Endothelial cell of umbilical vein (primary cell): ENCODE measurements around the gene FAM210A. TPM values are rescaled to one million over a fixed set of nuclear protein-coding genes. Genes with fewer than 3 reads are reported as not detected.

Experiments used
- BruUV-seq: library from RNA; stranded (reverse); fragments of 400-500 nt; replicated peaks from 2 replicates; lab custom pipeline; 2021; lab: Mats Ljungman, UMichigan
- CTCF ChIA-PET: fragments of 300-600, 350-600 bp; sonication (Branson Sonifier 250); formaldehyde crosslinking; loops from one replicate; lab custom pipeline; 2021; ENCODE audit warnings: antibody characterized with exemption, inconsistent platforms; lab: Charles Lee
- POLR2A ChIA-PET: fragments of 300-600, 350-600 bp; sonication (Branson Sonifier 250); formaldehyde crosslinking; loops from one replicate; lab custom pipeline; 2021; ENCODE audit warnings: antibody characterized with exemption, inconsistent platforms; lab: Charles Lee
- DNase-seq: peaks from one replicate; pipeline ENCODE4 v3.0.0-alpha.2; 2011; ENCODE audit warnings: low read depth, low spot score
- FAIRE-seq: peaks from 2 replicates; lab custom pipeline; 2011; peaks lifted over from hg19 to GRCh38; lab: Jason Lieb, UNC
- H2AFZ ChIP-seq: 2 replicates; pipeline ENCODE4 v1.6.0; 2012; ENCODE audit warnings: low read depth, low read length, control low read depth, inconsistent platforms
- H3K27ac ChIP-seq: 2 replicates; pipeline ENCODE4 v1.5.1; 2011; ENCODE audit warnings: low read depth, mild to moderate bottlenecking, control low read depth, low read length, moderate library complexity; ENCODE audit not compliant: insufficient read depth
- H3K27me3 ChIP-seq, 2 experiments: 2 replicates each; pipeline versions ENCODE4 v1.6.0 to v1.6.1; 2011; ENCODE audit warnings: low read length in 2 of 2, mixed read lengths in 1 of 2; ENCODE audit not compliant: control insufficient read depth in 2 of 2, insufficient read depth in 2 of 2
- H3K36me3 ChIP-seq, 2 experiments: 2 replicates in 1 of 2; 3 replicates in 1 of 2; pipeline ENCODE4 v1.5.1; 2011; ENCODE audit warnings: low read length in 2 of 2, mild to moderate bottlenecking in 1 of 2, moderate library complexity in 1 of 2; ENCODE audit not compliant: control insufficient read depth in 2 of 2, insufficient read depth in 2 of 2; ENCODE audit errors: extremely low read depth in 1 of 2
- H3K4me1 ChIP-seq: 3 replicates; pipeline ENCODE4 v1.5.1; 2011; ENCODE audit warnings: mild to moderate bottlenecking, low read length; ENCODE audit not compliant: control insufficient read depth, insufficient read depth; ENCODE audit errors: extremely low read depth
- H3K4me2 ChIP-seq: 2 replicates; pipeline ENCODE4 v1.6.1; 2011; ENCODE audit warnings: low read length, control low read depth, mixed read lengths; ENCODE audit not compliant: insufficient read depth
- H3K4me3 ChIP-seq, 3 experiments: fragments of 200-600 bp in 1 of 3; sonication (generic), shearing (Covaris generic) in 1 of 3; replicated peaks in 1 of 3; 2 replicates each; pipeline ENCODE4 v1.5.1; 2011 to 2016; ENCODE audit warnings: control low read depth in 3 of 3, low read length in 3 of 3, mild to moderate bottlenecking in 2 of 3, inconsistent platforms in 1 of 3, low read depth in 1 of 3, moderate library complexity in 1 of 3; ENCODE audit not compliant: insufficient read depth in 1 of 3
- H3K79me2 ChIP-seq: 2 replicates; pipeline ENCODE4 v1.6.0; 2012; ENCODE audit warnings: low read length, inconsistent platforms; ENCODE audit not compliant: control insufficient read depth, insufficient read depth
- H3K9ac ChIP-seq: replicated peaks from 2 replicates; pipeline ENCODE3; 2011; ENCODE audit warnings: low read length, control low read depth; ENCODE audit not compliant: insufficient read depth; ENCODE audit errors: extremely low read depth
- H3K9me1 ChIP-seq: replicated peaks from 3 replicates; pipeline ENCODE4 v1.6.0; 2011; ENCODE audit warnings: mild to moderate bottlenecking, low read length; ENCODE audit not compliant: control insufficient read depth, insufficient read depth; ENCODE audit errors: extremely low read depth
- H3K9me3 ChIP-seq: replicated peaks from 2 replicates; pipeline ENCODE4 v1.5.1; 2012; ENCODE audit warnings: low read length, inconsistent platforms; ENCODE audit not compliant: control insufficient read depth, insufficient read depth
- H4K20me1 ChIP-seq: replicated peaks from 2 replicates; pipeline ENCODE3; 2011; ENCODE audit warnings: mild to moderate bottlenecking, low read length; ENCODE audit not compliant: control insufficient read depth, insufficient read depth; ENCODE audit errors: extremely low read depth
- EZH2 ChIP-seq: IDR thresholded peaks from 2 replicates; pipeline ENCODE4 v1.6.1; 2012; ENCODE audit warnings: borderline replicate concordance, low read depth, mild to moderate bottlenecking, moderate library complexity, low read length, inconsistent platforms; ENCODE audit not compliant: severe bottlenecking
- FOS ChIP-seq: IDR thresholded peaks from 2 replicates; pipeline ENCODE4 v1.6.1; 2011; ENCODE audit warnings: mild to moderate bottlenecking, low read length, moderate library complexity, borderline replicate concordance; ENCODE audit not compliant: insufficient read depth
- GATA2 ChIP-seq: IDR thresholded peaks from 2 replicates; pipeline ENCODE4 v1.7.0; 2011; ENCODE audit warnings: low read depth, mild to moderate bottlenecking, moderate library complexity, mixed read lengths, low read length; ENCODE audit not compliant: insufficient read length, insufficient read depth
- JUN ChIP-seq: IDR thresholded peaks from 2 replicates; pipeline ENCODE4 v1.6.1; 2011; ENCODE audit warnings: borderline replicate concordance, low read depth; ENCODE audit not compliant: insufficient read length, insufficient read depth
- MYC ChIP-seq: IDR thresholded peaks from one replicate; pipeline ENCODE4 v1.6.1; 2011; ENCODE audit warnings: mild to moderate bottlenecking, low read depth, low read length
- POLR2A ChIP-seq: IDR thresholded peaks from 2 replicates; pipeline ENCODE4 v1.6.1; 2012; ENCODE audit warnings: low read depth, mild to moderate bottlenecking, control low read depth, low read length
- POLR2AphosphoS5 ChIP-seq: IDR thresholded peaks from 2 replicates; pipeline ENCODE4 v1.6.1; 2012; ENCODE audit warnings: low read depth, mild to moderate bottlenecking, control low read depth, low read length, moderate library complexity; ENCODE audit not compliant: insufficient read depth
- dilution Hi-C: fragments of 300-500 bp; cut with MboI; formaldehyde crosslinking; loops from one replicate; pipeline ENCODE4 v1.15.0; 2019; ENCODE audit warnings: low sequenced_read_pairs; ENCODE audit not compliant: extremely low pct_ligation_motif_present
- intact Hi-C: fragments of 100-400 bp; cut with micrococcal nuclease; formaldehyde crosslinking; loops from one replicate; pipeline ENCODE4 v1.10.0; 2022
- polyA plus RNA-seq, 4 experiments: library from polyadenylated mRNA; depleted of rRNA in 3 of 4; stranded (reverse) in 3 of 4; unstranded in 1 of 4; fragments of >200 nt; gene quantifications; 2 replicates each; pipeline versions ENCODE4 v1.2.1 to v1.2.3, GENCODE V29; 2011 to 2012; ENCODE audit warnings: missing spikeins in 1 of 4
- total RNA-seq: library from RNA; stranded (reverse); gene quantifications from 2 replicates; pipeline ENCODE4 v1.2.3, GENCODE V29; 2021
- TF ChIP-seq, protein P1 (sequence below): IDR thresholded peaks from 2 replicates; pipeline ENCODE4 v1.6.1; 2011; ENCODE audit not compliant: insufficient read depth, insufficient read length
- TF ChIP-seq, protein P2 (sequence below), 2 donors: IDR thresholded peaks; 1 replicate in 1 of 2; 2 replicates in 1 of 2; pipeline ENCODE4 v1.5.1; 2011; ENCODE audit warnings: low read length in 2 of 2, mild to moderate bottlenecking in 2 of 2, moderate library complexity in 2 of 2, control low read depth in 1 of 2, inconsistent platforms in 1 of 2, low read depth in 1 of 2; ENCODE audit not compliant: insufficient read depth in 1 of 2; ENCODE audit errors: extremely low read depth in 1 of 2

The FAM210A gene
- total and polyA plus RNA-seq, 2 donors (not counting 3 experiments of a cell fraction or from before 2014, with no cell fraction given) = 7.1 to 17.3 TPM

DNA sequence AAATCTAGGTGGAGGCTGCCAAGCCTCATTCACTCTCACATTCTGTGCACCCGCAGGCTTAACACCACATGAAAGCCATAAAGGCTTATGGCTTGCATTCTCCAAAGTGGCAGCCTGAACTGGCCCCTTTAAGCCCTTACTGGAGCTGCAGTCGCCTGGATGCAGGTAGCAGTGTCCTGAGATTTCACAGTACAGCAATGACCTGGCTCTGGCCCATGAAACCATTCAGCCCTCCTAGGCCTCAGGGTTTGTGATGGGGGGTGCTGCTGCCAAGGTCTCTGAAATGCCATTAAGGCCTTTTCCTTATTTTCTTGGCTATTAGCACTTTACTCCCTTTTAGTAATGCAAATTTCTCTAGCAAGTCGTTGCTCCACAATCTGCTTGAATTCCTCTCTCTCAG is 48.7 kb upstream of the FAM210A start:
- no TSS peak for BruUV-seq
- Histone ChIP-seq H4K20me1 (no peaks in the 10 kb centered on the region), H3K9ac (no peak overlapping the region), H3K4me2 (no peak overlapping the region), H3K36me3 (no peaks in the 10 kb centered on the region), H3K4me3 (no peak overlapping the region), H3K4me1 (no peaks in the 10 kb centered on the region), H3K9me1 (no peaks in the 10 kb centered on the region), H2AFZ (no peak overlapping the region), H3K9me3 (no peaks in the 10 kb centered on the region), H3K27me3 (no peaks in the 10 kb centered on the region), H3K79me2 (no peaks in the 10 kb centered on the region), H3K27ac (no peak overlapping the region)
- TF ChIP-seq, protein P1, sequence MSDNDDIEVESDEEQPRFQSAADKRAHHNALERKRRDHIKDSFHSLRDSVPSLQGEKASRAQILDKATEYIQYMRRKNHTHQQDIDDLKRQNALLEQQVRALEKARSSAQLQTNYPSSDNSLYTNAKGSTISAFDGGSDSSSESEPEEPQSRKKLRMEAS = no peak
- TF ChIP-seq POLR2A (no peak), GATA2 (no peak), JUN (no peak), FOS (no peak), POLR2AphosphoS5 (no peak), MYC (no peak)
- DNase-seq = no peak
- dilution Hi-C loops = no loop called here
- intact Hi-C loops = no loop called here
- ChIA-PET POLR2A (no interaction called here), CTCF (no interaction called here)
- no peak for FAIRE-seq

DNA sequence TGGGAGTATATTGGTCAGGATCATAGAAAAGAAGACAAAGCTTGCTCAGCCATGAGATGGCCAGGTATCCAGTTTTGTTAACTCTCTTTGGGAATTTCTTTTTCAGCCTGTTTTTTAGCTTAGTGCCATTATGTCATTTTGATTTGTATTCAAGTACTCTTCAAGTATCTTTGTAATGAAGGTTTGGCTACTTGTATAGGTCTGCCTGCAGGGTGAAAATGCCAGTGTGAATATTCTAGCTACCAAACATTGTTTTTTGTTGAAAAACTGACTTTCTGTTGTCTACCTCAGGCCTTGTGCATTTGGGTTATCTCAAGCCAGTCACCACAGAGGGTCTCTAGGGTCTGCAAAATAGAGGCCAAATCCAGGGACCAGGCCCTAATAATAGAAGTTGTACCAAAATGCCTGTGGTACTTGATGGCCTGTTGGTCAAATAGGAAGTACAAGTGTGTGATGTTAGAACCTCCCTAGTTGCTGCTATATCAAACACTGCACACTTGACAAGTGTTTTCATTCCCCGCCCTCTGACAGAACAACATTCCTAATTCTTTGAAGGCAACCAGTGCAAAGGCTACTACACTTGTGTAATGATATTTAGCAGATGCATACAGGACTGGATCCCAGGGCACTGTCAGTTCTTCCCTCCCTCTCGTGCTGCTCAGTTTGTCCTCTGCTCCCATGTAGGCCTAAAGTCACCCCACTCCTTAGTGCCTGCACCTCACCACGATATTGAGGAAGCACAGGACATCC is 36.5 kb upstream of the FAM210A start:
- BruUV-seq = no TSS peak
- Histone ChIP-seq H2AFZ (no peak overlapping the region), H3K4me3 (no peak overlapping the region), H3K9ac (no peak overlapping the region), H3K4me2 (no peak overlapping the region), H3K9me1 (no peaks in the 10 kb centered on the region), H3K27me3 (no peaks in the 10 kb centered on the region), H4K20me1 (no peaks in the 10 kb centered on the region), H3K9me3 (no peaks in the 10 kb centered on the region), H3K79me2 (no peaks in the 10 kb centered on the region), H3K27ac (no peak overlapping the region), H3K36me3 (peaks cover 0 to 2% of the 10 kb centered on the region in 2 experiments), H3K4me1 (no peaks in the 10 kb centered on the region)
- DNase-seq (no peak), FAIRE-seq (no peak)
- intact Hi-C loops = no loop called here
- dilution Hi-C loops = no loop called here
- TF ChIP-seq FOS (no peak), POLR2AphosphoS5 (no peak), EZH2 (no peak), MYC (no peak), GATA2 (no peak), JUN (no peak), POLR2A (no peak)
- TF ChIP-seq, protein P1 = no peak
- TF ChIP-seq, protein P2, sequence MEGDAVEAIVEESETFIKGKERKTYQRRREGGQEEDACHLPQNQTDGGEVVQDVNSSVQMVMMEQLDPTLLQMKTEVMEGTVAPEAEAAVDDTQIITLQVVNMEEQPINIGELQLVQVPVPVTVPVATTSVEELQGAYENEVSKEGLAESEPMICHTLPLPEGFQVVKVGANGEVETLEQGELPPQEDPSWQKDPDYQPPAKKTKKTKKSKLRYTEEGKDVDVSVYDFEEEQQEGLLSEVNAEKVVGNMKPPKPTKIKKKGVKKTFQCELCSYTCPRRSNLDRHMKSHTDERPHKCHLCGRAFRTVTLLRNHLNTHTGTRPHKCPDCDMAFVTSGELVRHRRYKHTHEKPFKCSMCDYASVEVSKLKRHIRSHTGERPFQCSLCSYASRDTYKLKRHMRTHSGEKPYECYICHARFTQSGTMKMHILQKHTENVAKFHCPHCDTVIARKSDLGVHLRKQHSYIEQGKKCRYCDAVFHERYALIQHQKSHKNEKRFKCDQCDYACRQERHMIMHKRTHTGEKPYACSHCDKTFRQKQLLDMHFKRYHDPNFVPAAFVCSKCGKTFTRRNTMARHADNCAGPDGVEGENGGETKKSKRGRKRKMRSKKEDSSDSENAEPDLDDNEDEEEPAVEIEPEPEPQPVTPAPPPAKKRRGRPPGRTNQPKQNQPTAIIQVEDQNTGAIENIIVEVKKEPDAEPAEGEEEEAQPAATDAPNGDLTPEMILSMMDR (IDR thresholded peaks at IDR 0.05; ENCODE audit: extremely low read depth in 1 of 2, insufficient read depth in 1 of 2, low read depth in 1 of 2, low read length in 2 of 2) = no peak
- ChIA-PET POLR2A (no interaction called here), CTCF (no interaction called here)
